Measurements from ENCODE around the gene MNX1. TPM values are rescaled to one million over a fixed set of nuclear protein-coding genes. Genes with fewer than 3 reads are reported as not detected.

The MNX1 gene
- total RNA-seq, 2 donors from 2014 or later = 14.5 to 27.4 TPM

DNA sequence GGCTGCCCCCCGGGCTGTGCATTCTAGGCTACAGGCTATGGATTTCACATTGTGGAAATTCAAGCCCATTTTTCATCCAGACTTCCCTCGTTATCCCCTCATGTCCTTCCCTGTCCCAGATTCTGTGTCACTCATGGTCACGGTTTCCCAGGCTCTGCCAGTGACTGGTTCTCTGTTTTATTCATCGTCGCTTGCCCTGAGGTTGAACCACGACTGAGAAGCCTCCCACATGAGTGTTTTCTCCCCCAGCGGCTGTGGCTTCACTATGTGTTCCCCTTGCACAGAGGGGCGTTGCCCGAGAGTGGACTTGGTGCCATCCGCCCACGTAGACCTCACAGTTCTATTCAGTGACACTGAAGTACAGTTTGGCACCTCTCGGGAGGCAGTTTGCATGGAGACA lies 47.0 kb downstream of the MNX1 start:
- no peaks in the 10 kb centered on the region for H3K27me3 ChIP-seq
- no peak overlapping the region for H3K4me3 ChIP-seq
- intact Hi-C loops (cut with DNase I) = loop anchor here (5.0 kb wide), 1 partner anchor 179 kb away; no protein-coding TSS in a partner anchor
- no peak overlapping the region for H3K9ac ChIP-seq (ENCODE audit: low read depth in 2 of 2, low read length in 2 of 2)
- H3K9me3 ChIP-seq = no peaks in the 10 kb centered on the region
- no peak for DNase-seq
- TF ChIP-seq, protein P1, sequence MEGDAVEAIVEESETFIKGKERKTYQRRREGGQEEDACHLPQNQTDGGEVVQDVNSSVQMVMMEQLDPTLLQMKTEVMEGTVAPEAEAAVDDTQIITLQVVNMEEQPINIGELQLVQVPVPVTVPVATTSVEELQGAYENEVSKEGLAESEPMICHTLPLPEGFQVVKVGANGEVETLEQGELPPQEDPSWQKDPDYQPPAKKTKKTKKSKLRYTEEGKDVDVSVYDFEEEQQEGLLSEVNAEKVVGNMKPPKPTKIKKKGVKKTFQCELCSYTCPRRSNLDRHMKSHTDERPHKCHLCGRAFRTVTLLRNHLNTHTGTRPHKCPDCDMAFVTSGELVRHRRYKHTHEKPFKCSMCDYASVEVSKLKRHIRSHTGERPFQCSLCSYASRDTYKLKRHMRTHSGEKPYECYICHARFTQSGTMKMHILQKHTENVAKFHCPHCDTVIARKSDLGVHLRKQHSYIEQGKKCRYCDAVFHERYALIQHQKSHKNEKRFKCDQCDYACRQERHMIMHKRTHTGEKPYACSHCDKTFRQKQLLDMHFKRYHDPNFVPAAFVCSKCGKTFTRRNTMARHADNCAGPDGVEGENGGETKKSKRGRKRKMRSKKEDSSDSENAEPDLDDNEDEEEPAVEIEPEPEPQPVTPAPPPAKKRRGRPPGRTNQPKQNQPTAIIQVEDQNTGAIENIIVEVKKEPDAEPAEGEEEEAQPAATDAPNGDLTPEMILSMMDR (IDR thresholded peaks at IDR 0.05) = no peak
- H3K4me1 ChIP-seq = no peaks in the 10 kb centered on the region
- peaks cover 6% of the 10 kb centered on the region for H3K36me3 ChIP-seq
- no peak overlapping the region for H3K27ac ChIP-seq

DNA sequence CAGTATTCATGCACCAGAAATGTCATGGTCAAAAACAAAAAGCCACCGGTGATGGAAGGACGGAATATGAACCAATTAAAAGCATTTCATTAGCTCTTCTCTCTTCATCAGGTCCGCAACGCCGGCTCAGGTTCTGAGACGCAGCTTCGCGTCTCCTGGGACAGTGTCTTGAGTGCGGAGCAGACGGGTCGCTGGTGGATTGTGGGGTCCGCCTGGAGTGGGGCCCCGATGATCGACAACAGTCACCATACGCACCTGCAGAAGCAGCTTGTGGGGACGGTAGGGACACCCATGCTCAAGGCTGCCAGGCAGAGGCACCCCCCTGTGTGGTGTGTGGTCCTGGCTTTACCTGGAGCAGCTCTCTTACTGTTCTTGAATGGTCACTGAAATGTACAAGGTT lies 47.6 kb downstream of the MNX1 start:
- H3K27me3 ChIP-seq = no peaks in the 10 kb centered on the region
- H3K27ac ChIP-seq = no peak overlapping the region
- intact Hi-C loops (cut with DNase I) = loop anchor here (5.0 kb wide), 1 partner anchor 179 kb away; no protein-coding TSS in a partner anchor
- H3K9ac ChIP-seq (ENCODE audit: low read depth in 2 of 2, low read length in 2 of 2) = no peak overlapping the region
- H3K4me1 ChIP-seq = no peaks in the 10 kb centered on the region
- TF ChIP-seq, protein P1 (IDR thresholded peaks at IDR 0.05) = no peak
- H3K4me3 ChIP-seq = no peak overlapping the region
- no peak for DNase-seq
- no peaks in the 10 kb centered on the region for H3K9me3 ChIP-seq
- H3K36me3 ChIP-seq = peaks cover 12% of the 10 kb centered on the region

GRCh38 chr7:156962145-156962544 lies 48.3 kb downstream of the MNX1 start:
- Histone ChIP-seq H3K36me3 (peaks cover 14% of the 10 kb centered on the region), H3K27ac (no peak overlapping the region), H3K4me1 (no peaks in the 10 kb centered on the region), H3K9me3 (no peaks in the 10 kb centered on the region), H3K9ac (ENCODE audit: low read depth in 2 of 2, low read length in 2 of 2) (no peak overlapping the region), H3K27me3 (no peaks in the 10 kb centered on the region), H3K4me3 (no peak overlapping the region)
- intact Hi-C loops (cut with DNase I) = loop anchor here (5.0 kb wide), 1 partner anchor 180 kb away; no protein-coding TSS in a partner anchor
- no peak for DNase-seq
- TF ChIP-seq, protein P1 (IDR thresholded peaks at IDR 0.05) = no peak

GRCh38 chr7:156956727-156957126 lies 53.7 kb downstream of the MNX1 start:
- Histone ChIP-seq H3K27ac (no peak overlapping the region), H3K4me1 (no peaks in the 10 kb centered on the region), H3K9me3 (no peaks in the 10 kb centered on the region), H3K9ac (ENCODE audit: low read depth in 2 of 2, low read length in 2 of 2) (no peak overlapping the region), H3K36me3 (peaks cover 21% of the 10 kb centered on the region), H3K4me3 (no peak overlapping the region), H3K27me3 (no peaks in the 10 kb centered on the region)
- TF ChIP-seq, protein P1 (IDR thresholded peaks at IDR 0.05) = no peak
- no peak for DNase-seq
- intact Hi-C loops (cut with DNase I) = no loop called here

GRCh38 chr7:156954941-156955340 lies 55.5 kb downstream of the MNX1 start:
- Histone ChIP-seq H3K9me3 (no peaks in the 10 kb centered on the region), H3K36me3 (peaks cover 17% of the 10 kb centered on the region), H3K9ac (ENCODE audit: low read depth in 2 of 2, low read length in 2 of 2) (no peak overlapping the region), H3K27me3 (no peaks in the 10 kb centered on the region), H3K27ac (no peak overlapping the region), H3K4me1 (peaks cover 8% of the 10 kb centered on the region), H3K4me3 (no peak overlapping the region)
- intact Hi-C loops (cut with DNase I) = no loop called here
- TF ChIP-seq, protein P1 (IDR thresholded peaks at IDR 0.05) = no peak
- no peak for DNase-seq

Other genes starting within 250 kb of the MNX1 start
- gene LMBR1, start 117.5 kb downstream of the MNX1 start, total RNA-seq = 10 to 100 TPM; 41.4 to 42.0 TPM
- 10 to 100 TPM; 12.7 to 21.4 TPM for gene NOM1, start 61.0 kb downstream of the MNX1 start, total RNA-seq
- gene UBE3C, start 128.3 kb upstream of the MNX1 start, total RNA-seq = 10 to 100 TPM; 50.9 to 60.7 TPM